ENCODE results near the gene CCDC187.
"Not testable (repeated sequence)": the region's sequence is repeated elsewhere in the genome, so short reads cannot be mapped to it uniquely, and the experiment has no call there.

Gene CCDC187

GRCh38 chr9:136321561-136321960 lies 17.7 kb upstream of the CCDC187 start:
- Histone ChIP-seq H3K4me1 (ENCODE audit: insufficient read depth, low read length) (no peaks in the 10 kb centered on the region), H3K4me2 (ENCODE audit: insufficient read depth, low read length) (no peak overlapping the region)

GRCh38 chr9:136320972-136321371 lies 17.1 kb upstream of the CCDC187 start:
- H4K20me1 ChIP-seq (ENCODE audit: insufficient read depth, low read length); H3K9ac ChIP-seq (ENCODE audit: low read depth, low read length); ATAC-seq (ENCODE audit: insufficient read depth, low read depth); H3K79me2 ChIP-seq (ENCODE audit: insufficient read depth, low read length); H2AFZ ChIP-seq (ENCODE audit: low read depth, low read length); H3K4me2 ChIP-seq (ENCODE audit: insufficient read depth, low read length); H3K4me1 ChIP-seq (ENCODE audit: insufficient read depth, low read length); H3K9me3 ChIP-seq (ENCODE audit: insufficient read depth, low read length, severe bottlenecking); H3K27ac ChIP-seq (ENCODE audit: low read length); H3K4me3 ChIP-seq (ENCODE audit: low read depth in 1 of 2, low read length in 2 of 2); H3K36me3 ChIP-seq (ENCODE audit: insufficient read depth, low read length); DNase-seq: not testable (repeated sequence)
- peaks cover 39% of the 10 kb centered on the region for H3K27me3 ChIP-seq (ENCODE audit: insufficient read depth, low read length, poor library complexity)

More at GRCh38 chr9:136321561-136321960, 17.7 kb upstream of the CCDC187 start:
- Histone ChIP-seq H4K20me1 (ENCODE audit: insufficient read depth, low read length) (peaks cover 8% of the 10 kb centered on the region; the same call in 1 of the 2 replicates), H3K79me2 (ENCODE audit: insufficient read depth, low read length) (no peaks in the 10 kb centered on the region), H3K9me3 (ENCODE audit: insufficient read depth, low read length, severe bottlenecking) (no peaks in the 10 kb centered on the region), H3K36me3 (ENCODE audit: insufficient read depth, low read length) (no peaks in the 10 kb centered on the region), H3K9ac (ENCODE audit: low read depth, low read length) (no peak overlapping the region), H3K27ac (ENCODE audit: low read length) (no peak overlapping the region), H3K4me3 (ENCODE audit: low read depth in 1 of 2, low read length in 2 of 2) (no peak overlapping the region), H2AFZ (ENCODE audit: low read depth, low read length) (no peak overlapping the region), H3K27me3 (ENCODE audit: insufficient read depth, low read length, poor library complexity) (peaks cover 39% of the 10 kb centered on the region)
- DNase-seq (no peak), ATAC-seq (ENCODE audit: insufficient read depth, low read depth) (no peak)
- no peak for TF ChIP-seq EZH2 (IDR thresholded peaks at IDR 0.05; ENCODE audit: borderline replicate concordance, low read depth, low read length, severe bottlenecking)
- TF ChIP-seq CTCF (IDR thresholded peaks at IDR 0.05; ENCODE audit: borderline replicate concordance, extremely low read depth, low read length, poor library complexity, severe bottlenecking): no peak

- H3K79me2 ChIP-seq (ENCODE audit: insufficient read depth, low read length); DNase-seq; H3K4me2 ChIP-seq (ENCODE audit: insufficient read depth, low read length); ATAC-seq (ENCODE audit: insufficient read depth, low read depth); H3K4me3 ChIP-seq (ENCODE audit: low read depth in 1 of 2, low read length in 2 of 2); H3K27ac ChIP-seq (ENCODE audit: low read length); H3K36me3 ChIP-seq (ENCODE audit: insufficient read depth, low read length); H3K9ac ChIP-seq (ENCODE audit: low read depth, low read length); H3K9me3 ChIP-seq (ENCODE audit: insufficient read depth, low read length, severe bottlenecking); H2AFZ ChIP-seq (ENCODE audit: low read depth, low read length); H4K20me1 ChIP-seq (ENCODE audit: insufficient read depth, low read length); H3K4me1 ChIP-seq (ENCODE audit: insufficient read depth, low read length): not testable (repeated sequence)
- H3K27me3 ChIP-seq (ENCODE audit: insufficient read depth, low read length, poor library complexity): peaks cover 34% of the 10 kb centered on the region
Observed at GRCh38 chr9:136319955-136320354, 16.1 kb upstream of the CCDC187 start.

- H3K79me2 ChIP-seq (ENCODE audit: insufficient read depth, low read length); H3K4me1 ChIP-seq (ENCODE audit: insufficient read depth, low read length); H3K9ac ChIP-seq (ENCODE audit: low read depth, low read length); H3K27ac ChIP-seq (ENCODE audit: low read length); DNase-seq; H3K36me3 ChIP-seq (ENCODE audit: insufficient read depth, low read length); H2AFZ ChIP-seq (ENCODE audit: low read depth, low read length); H4K20me1 ChIP-seq (ENCODE audit: insufficient read depth, low read length); H3K4me2 ChIP-seq (ENCODE audit: insufficient read depth, low read length); ATAC-seq (ENCODE audit: insufficient read depth, low read depth); H3K4me3 ChIP-seq (ENCODE audit: low read depth in 1 of 2, low read length in 2 of 2): not testable (repeated sequence)
- peaks cover 11% of the 10 kb centered on the region for H3K9me3 ChIP-seq (ENCODE audit: insufficient read depth, low read length, severe bottlenecking)
- peaks cover 30% of the 10 kb centered on the region for H3K27me3 ChIP-seq (ENCODE audit: insufficient read depth, low read length, poor library complexity)
Observed at GRCh38 chr9:136319244-136319643, 15.3 kb upstream of the CCDC187 start.

- no peak overlapping the region for H2AFZ ChIP-seq (ENCODE audit: low read depth, low read length)
- ATAC-seq (ENCODE audit: insufficient read depth, low read depth): no peak
- no peak overlapping the region for H3K9ac ChIP-seq (ENCODE audit: low read depth, low read length)
- no peak for TF ChIP-seq CTCF (IDR thresholded peaks at IDR 0.05; ENCODE audit: borderline replicate concordance, extremely low read depth, low read length, poor library complexity, severe bottlenecking)
- peaks cover 8% of the 10 kb centered on the region; the same call in 1 of the 2 replicates for H4K20me1 ChIP-seq (ENCODE audit: insufficient read depth, low read length)
- H3K4me2 ChIP-seq (ENCODE audit: insufficient read depth, low read length): no peak overlapping the region
- H3K27ac ChIP-seq (ENCODE audit: low read length): no peak overlapping the region
- H3K4me3 ChIP-seq (ENCODE audit: low read depth in 1 of 2, low read length in 2 of 2): no peak overlapping the region
- no peaks in the 10 kb centered on the region for H3K36me3 ChIP-seq (ENCODE audit: insufficient read depth, low read length)
- no peaks in the 10 kb centered on the region for H3K79me2 ChIP-seq (ENCODE audit: insufficient read depth, low read length)
- H3K27me3 ChIP-seq (ENCODE audit: insufficient read depth, low read length, poor library complexity): peaks cover 26% of the 10 kb centered on the region
- no peaks in the 10 kb centered on the region for H3K4me1 ChIP-seq (ENCODE audit: insufficient read depth, low read length)
- DNase-seq: no peak
- H3K9me3 ChIP-seq (ENCODE audit: insufficient read depth, low read length, severe bottlenecking): peaks cover 11% of the 10 kb centered on the region
Observed at GRCh38 chr9:136318776-136319241, 14.9 kb upstream of the CCDC187 start.
